SU-DHL-6 (cell line): ENCODE results near the gene IL24.

Source experiments
- EZH2phosphoT487 ChIP-seq: fragments of 200-600 bp; sonication (generic), shearing (Covaris generic); conservative IDR thresholded peaks from 2 replicates; pipeline ENCODE4 v1.6.1; 2018; ENCODE audit warnings: mild to moderate bottlenecking, antibody characterized with exemption, low read length, moderate library complexity, mixed read lengths
- TF ChIP-seq, protein P1 (sequence below): fragments of 200-600 bp; sonication (generic); IDR thresholded peaks from one replicate; pipeline ENCODE4 v1.5.1; 2017; ENCODE audit warnings: antibody characterized with exemption, mild to moderate bottlenecking, low read length, moderate library complexity; ENCODE audit not compliant: insufficient read depth, poor library complexity, severe bottlenecking

DNA sequence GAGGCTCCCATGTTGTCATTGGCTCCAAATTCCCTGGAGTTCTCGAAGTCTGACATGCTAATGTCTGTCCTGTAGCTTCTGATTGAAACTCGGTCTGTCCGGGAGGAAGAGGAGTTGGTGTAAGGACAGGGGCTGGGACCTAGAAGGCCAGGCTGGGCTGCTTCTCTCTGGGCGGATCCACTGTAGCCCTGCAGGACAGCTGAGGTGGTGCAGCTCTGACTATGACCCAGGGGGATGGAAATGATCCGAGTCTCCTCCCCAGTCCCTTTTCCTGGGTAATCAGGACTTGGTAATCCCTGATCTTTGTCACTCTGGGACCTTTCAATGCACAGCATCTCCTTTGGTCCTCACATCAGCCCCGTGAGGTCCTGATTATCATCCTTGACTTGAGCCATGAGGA is 34.5 kb downstream of the IL24 start:
- TF ChIP-seq, protein P1, sequence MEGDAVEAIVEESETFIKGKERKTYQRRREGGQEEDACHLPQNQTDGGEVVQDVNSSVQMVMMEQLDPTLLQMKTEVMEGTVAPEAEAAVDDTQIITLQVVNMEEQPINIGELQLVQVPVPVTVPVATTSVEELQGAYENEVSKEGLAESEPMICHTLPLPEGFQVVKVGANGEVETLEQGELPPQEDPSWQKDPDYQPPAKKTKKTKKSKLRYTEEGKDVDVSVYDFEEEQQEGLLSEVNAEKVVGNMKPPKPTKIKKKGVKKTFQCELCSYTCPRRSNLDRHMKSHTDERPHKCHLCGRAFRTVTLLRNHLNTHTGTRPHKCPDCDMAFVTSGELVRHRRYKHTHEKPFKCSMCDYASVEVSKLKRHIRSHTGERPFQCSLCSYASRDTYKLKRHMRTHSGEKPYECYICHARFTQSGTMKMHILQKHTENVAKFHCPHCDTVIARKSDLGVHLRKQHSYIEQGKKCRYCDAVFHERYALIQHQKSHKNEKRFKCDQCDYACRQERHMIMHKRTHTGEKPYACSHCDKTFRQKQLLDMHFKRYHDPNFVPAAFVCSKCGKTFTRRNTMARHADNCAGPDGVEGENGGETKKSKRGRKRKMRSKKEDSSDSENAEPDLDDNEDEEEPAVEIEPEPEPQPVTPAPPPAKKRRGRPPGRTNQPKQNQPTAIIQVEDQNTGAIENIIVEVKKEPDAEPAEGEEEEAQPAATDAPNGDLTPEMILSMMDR, result no peak
- TF ChIP-seq EZH2phosphoT487, result no peak
